H9 (cell line): Measurements from ENCODE around the gene NRG2. TPM values are rescaled to one million over a fixed set of nuclear protein-coding genes. Genes with fewer than 3 reads are reported as not detected.

Experiments used
- DNase-seq: peaks from one replicate; pipeline ENCODE4 v3.0.0-alpha.2; 2017
- H2AFZ ChIP-seq: one replicate; pipeline ENCODE4 v1.6.1; 2013; ENCODE audit warnings: mild to moderate bottlenecking, low read length, control low read depth, moderate library complexity
- H2AK5ac ChIP-seq: 2 replicates; pipeline ENCODE4 v1.6.1; 2013; ENCODE audit warnings: low read length, control low read depth, mixed read lengths; ENCODE audit not compliant: insufficient read length
- H2BK120ac ChIP-seq: one replicate; pipeline ENCODE4 v1.6.1; 2013; ENCODE audit warnings: low read depth, mild to moderate bottlenecking, low read length, control low read depth, inconsistent platforms; ENCODE audit not compliant: poor library complexity, severe bottlenecking
- H2BK12ac ChIP-seq: 2 replicates; pipeline ENCODE4 v1.6.1; 2013; ENCODE audit warnings: low read length, control low read depth, mixed read lengths, low read depth; ENCODE audit not compliant: insufficient read length
- H2BK15ac ChIP-seq: 2 replicates; pipeline ENCODE4 v1.6.1; 2013; ENCODE audit warnings: low read depth, low read length, control low read depth
- H2BK20ac ChIP-seq: one replicate; pipeline ENCODE4 v1.6.1; 2013; ENCODE audit warnings: low read depth, mild to moderate bottlenecking, low read length, control low read depth, inconsistent platforms; ENCODE audit not compliant: poor library complexity, severe bottlenecking
- H2BK5ac ChIP-seq: 2 replicates; pipeline ENCODE4 v1.6.1; 2013; ENCODE audit warnings: low read length, control low read depth, mixed read lengths; ENCODE audit not compliant: insufficient read length
- H3K14ac ChIP-seq: 2 replicates; pipeline ENCODE4 v1.6.1; 2013; ENCODE audit warnings: low read length, control low read depth; ENCODE audit not compliant: insufficient read depth
- H3K18ac ChIP-seq: 2 replicates; pipeline ENCODE4 v1.6.1; 2013; ENCODE audit warnings: low read depth, mild to moderate bottlenecking, mixed read lengths, low read length, control low read depth; ENCODE audit not compliant: insufficient read length
- H3K23ac ChIP-seq: 2 replicates; pipeline ENCODE4 v1.6.1; 2013; ENCODE audit warnings: low read length, control low read depth, mixed read lengths, low read depth; ENCODE audit not compliant: insufficient read length
- H3K23me2 ChIP-seq: 2 replicates; pipeline ENCODE4 v1.6.1; 2013; ENCODE audit warnings: low read depth, mild to moderate bottlenecking, mixed read lengths, low read length, control low read depth; ENCODE audit not compliant: insufficient read length, poor library complexity, severe bottlenecking
- H3K27ac ChIP-seq: 2 replicates; pipeline ENCODE4 v1.5.1; 2013; ENCODE audit warnings: low read length, control low read depth, mixed read lengths, low read depth; ENCODE audit not compliant: insufficient read length
- H3K27me3 ChIP-seq: 2 replicates; pipeline ENCODE4 v1.6.1; 2013; ENCODE audit warnings: low read length, control low read depth, inconsistent platforms; ENCODE audit not compliant: insufficient read depth
- H3K4ac ChIP-seq: 2 replicates; pipeline ENCODE4 v1.6.1; 2013; ENCODE audit warnings: low read depth, mild to moderate bottlenecking, control low read depth, inconsistent platforms, low read length, moderate library complexity
- H3K4me1 ChIP-seq: 2 replicates; pipeline ENCODE4 v1.6.1; 2013; ENCODE audit warnings: low read length, control low read depth, inconsistent platforms; ENCODE audit not compliant: insufficient read depth
- H3K4me2 ChIP-seq: 2 replicates; pipeline ENCODE4 v1.6.1; 2013; ENCODE audit warnings: low read length, control low read depth, mixed read lengths; ENCODE audit not compliant: insufficient read length, insufficient read depth
- H3K56ac ChIP-seq: 2 replicates; pipeline ENCODE4 v1.6.1; 2013; ENCODE audit warnings: low read depth, mild to moderate bottlenecking, mixed read lengths, low read length, control low read depth; ENCODE audit not compliant: insufficient read length
- H3K79me1 ChIP-seq: 2 replicates; pipeline ENCODE4 v1.6.1; 2013; ENCODE audit warnings: low read depth, mild to moderate bottlenecking, moderate library complexity, low read length, control low read depth, inconsistent platforms; ENCODE audit not compliant: insufficient read depth, poor library complexity, severe bottlenecking
- H3K79me2 ChIP-seq: 2 replicates; pipeline ENCODE4 v1.6.1; 2013; ENCODE audit warnings: low read length, control low read depth, inconsistent platforms; ENCODE audit not compliant: insufficient read depth
- H3K9ac ChIP-seq: 2 replicates; pipeline ENCODE4 v1.6.1; 2013; ENCODE audit warnings: low read length, control low read depth, mixed read lengths; ENCODE audit not compliant: insufficient read length; ENCODE audit errors: extremely low read depth
- H3K9me3 ChIP-seq: one replicate; pipeline ENCODE4 v1.6.1; 2013; ENCODE audit warnings: low read depth, low read length, inconsistent platforms; ENCODE audit not compliant: control insufficient read depth
- H3T11ph ChIP-seq: one replicate; pipeline ENCODE4 v1.6.1; 2013; ENCODE audit warnings: mild to moderate bottlenecking, low read length, control low read depth, inconsistent platforms
- H4K20me1 ChIP-seq: one replicate; pipeline ENCODE4 v1.6.1; 2013; ENCODE audit not compliant: control insufficient read depth, insufficient read length, insufficient read depth
- H4K5ac ChIP-seq: 2 replicates; pipeline ENCODE4 v1.6.1; 2013; ENCODE audit warnings: low read depth, mild to moderate bottlenecking, mixed read lengths, low read length, control low read depth; ENCODE audit not compliant: insufficient read length
- H4K8ac ChIP-seq: replicated peaks from 2 replicates; pipeline ENCODE4 v1.6.1; 2013; ENCODE audit warnings: low read length, control low read depth, mixed read lengths, low read depth; ENCODE audit not compliant: insufficient read length
- H4K91ac ChIP-seq: 2 replicates; pipeline ENCODE4 v1.6.1; 2013; ENCODE audit warnings: low read depth, mild to moderate bottlenecking, moderate library complexity, mixed read lengths, low read length, control low read depth; ENCODE audit not compliant: insufficient read length
- H3K27ac Mint-ChIP-seq, 3 experiments: 2 replicates in 2 of 3; 3 replicates in 1 of 3; pipeline ENCODE4 v1.8.0; 2020 to 2021; ENCODE audit warnings: mixed read lengths in 3 of 3, mild to moderate bottlenecking in 1 of 3, moderate library complexity in 1 of 3
- H3K27me3 Mint-ChIP-seq: 2 replicates; pipeline ENCODE4 v1.8.0; 2021; ENCODE audit warnings: low read depth, mild to moderate bottlenecking, moderate library complexity, mixed read lengths
- H3K36me3 Mint-ChIP-seq, 3 experiments: 2 replicates in 2 of 3; 3 replicates in 1 of 3; pipeline ENCODE4 v1.8.0; 2020 to 2021; ENCODE audit warnings: low read depth in 3 of 3, mixed read lengths in 3 of 3; ENCODE audit not compliant: insufficient read depth in 1 of 3
- H3K4me1 Mint-ChIP-seq, 2 experiments: 2 replicates each; pipeline ENCODE4 v1.8.0; 2020; ENCODE audit warnings: mixed read lengths in 2 of 2
- H3K4me3 Mint-ChIP-seq, 2 experiments: 2 replicates in 1 of 2; 3 replicates in 1 of 2; pipeline ENCODE4 v1.8.0; 2020 to 2021; ENCODE audit warnings: mild to moderate bottlenecking in 2 of 2, mixed read lengths in 2 of 2, moderate library complexity in 1 of 2
- H3K9me3 Mint-ChIP-seq, 2 experiments: 2 replicates in 1 of 2; 3 replicates in 1 of 2; pipeline ENCODE4 v1.8.0; 2020; ENCODE audit warnings: mild to moderate bottlenecking in 2 of 2, mixed read lengths in 2 of 2, moderate library complexity in 1 of 2
- CTCF ChIP-seq: fragments of 200-600 bp; sonication (generic); conservative IDR thresholded peaks from 3 replicates; pipeline ENCODE4 v1.8.0; 2021; ENCODE audit warnings: antibody characterized with exemption, mild to moderate bottlenecking
- WGBS: extraction: QIAGEN DNeasy Blood & Tissue Kit; methylation state at CpG from one replicate; pipeline ENCODE4 v1.1.7; 2013; ENCODE audit warnings: missing lambda C conversion rate, low lambda C conversion rate, mixed read lengths; ENCODE audit not compliant: insufficient read length; ENCODE audit errors: extremely low coverage; 5-methylcytosine and 5-hydroxymethylcytosine counted together
- total RNA-seq: library from RNA; stranded (reverse); gene quantifications from 2 replicates; pipeline ENCODE4 v1.2.1, GENCODE V29; 2021

NRG2 gene
- total RNA-seq, 1 experiment from 2014 or later = not detected

DNA sequence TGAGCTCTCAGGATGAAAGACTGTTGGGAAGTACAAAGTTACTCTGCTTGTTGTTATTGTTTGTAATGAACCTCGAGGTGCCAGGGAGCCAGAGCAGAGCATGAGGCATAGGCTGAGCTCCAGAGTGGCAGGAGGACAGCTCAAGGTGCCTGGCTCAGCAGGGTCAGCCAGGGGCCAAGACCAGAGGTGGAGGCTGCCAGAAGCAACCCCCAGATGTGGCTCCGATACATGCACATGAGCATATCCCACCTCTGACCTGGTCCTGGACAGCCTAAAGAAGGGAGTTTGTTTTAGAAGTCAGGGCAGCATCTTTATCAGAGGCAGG lies 141.9 kb downstream of the NRG2 start:
- no peak overlapping the region for H3K9ac ChIP-seq
- no peak for TF ChIP-seq CTCF
- H3K4ac ChIP-seq = no peak overlapping the region
- no peak overlapping the region for H2BK120ac ChIP-seq
- H2BK5ac ChIP-seq = no peak overlapping the region
- no peak overlapping the region for H3K27ac ChIP-seq
- no peak overlapping the region for H4K5ac ChIP-seq
- no peak overlapping the region for H2AK5ac ChIP-seq
- H3K14ac ChIP-seq = no peak overlapping the region
- Mint-ChIP-seq H3K9me3 (no peaks in the 10 kb centered on the region; a peak in 1 of 5 replicates), H3K27ac (no peak overlapping the region), H3K4me3 (no peak overlapping the region; a peak in 1 of 5 replicates), H3K27me3 (peaks cover 80% of the 10 kb centered on the region), H3K36me3 (no peaks in the 10 kb centered on the region; a peak in 1 of 7 replicates), H3K4me1 (peaks cover 7 to 13% of the 10 kb centered on the region in 2 experiments)
- peaks cover 14% of the 10 kb centered on the region for H3K23me2 ChIP-seq
- H4K20me1 ChIP-seq = no peaks in the 10 kb centered on the region
- no peak overlapping the region for H3K18ac ChIP-seq
- H3K79me2 ChIP-seq = no peaks in the 10 kb centered on the region
- no CpG with 5 or more reads among the region's 2 CpGs for WGBS
- DNase-seq = no peak
- H3K27me3 ChIP-seq = peaks cover 48% of the 10 kb centered on the region
- H2BK12ac ChIP-seq = no peak overlapping the region
- H3K4me2 ChIP-seq = no peak overlapping the region
- H3K79me1 ChIP-seq = no peaks in the 10 kb centered on the region
- no peaks in the 10 kb centered on the region for H3K9me3 ChIP-seq
- no peak overlapping the region for H2BK15ac ChIP-seq
- no peak overlapping the region for H3T11ph ChIP-seq
- H2AFZ ChIP-seq = no peak overlapping the region
- H3K4me1 ChIP-seq = no peaks in the 10 kb centered on the region
- no peak overlapping the region for H3K23ac ChIP-seq
- no peak overlapping the region for H4K8ac ChIP-seq
- H2BK20ac ChIP-seq = no peak overlapping the region
- no peak overlapping the region for H3K56ac ChIP-seq
- no peak overlapping the region for H4K91ac ChIP-seq
